ENCODE measurements around the gene ARHGEF19.
"Not testable (repeated sequence)": the region's sequence is repeated elsewhere in the genome, so short reads cannot be mapped to it uniquely, and the experiment has no call there.

Gene ARHGEF19

DNA sequence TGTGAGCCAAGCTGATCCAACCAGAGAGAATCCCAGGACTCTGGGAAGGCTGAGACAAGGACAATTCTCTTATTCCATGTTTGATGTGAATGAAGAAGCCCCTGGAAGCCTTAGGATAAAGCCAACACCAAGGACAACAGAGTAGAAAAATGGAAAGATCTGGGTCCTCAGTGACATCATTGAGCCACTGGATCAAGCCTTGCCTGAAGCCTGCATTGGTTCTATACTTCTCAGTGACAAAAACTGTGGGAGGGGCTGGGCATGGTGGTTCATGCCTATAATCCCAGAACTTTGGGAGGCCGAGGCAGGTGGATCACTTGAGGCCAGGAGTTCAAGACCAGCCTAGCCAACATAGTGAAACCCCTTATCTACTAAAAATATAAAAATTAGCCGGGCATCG lies 15.6 kb downstream of the ARHGEF19 start:
- TF ChIP-seq, protein P1, sequence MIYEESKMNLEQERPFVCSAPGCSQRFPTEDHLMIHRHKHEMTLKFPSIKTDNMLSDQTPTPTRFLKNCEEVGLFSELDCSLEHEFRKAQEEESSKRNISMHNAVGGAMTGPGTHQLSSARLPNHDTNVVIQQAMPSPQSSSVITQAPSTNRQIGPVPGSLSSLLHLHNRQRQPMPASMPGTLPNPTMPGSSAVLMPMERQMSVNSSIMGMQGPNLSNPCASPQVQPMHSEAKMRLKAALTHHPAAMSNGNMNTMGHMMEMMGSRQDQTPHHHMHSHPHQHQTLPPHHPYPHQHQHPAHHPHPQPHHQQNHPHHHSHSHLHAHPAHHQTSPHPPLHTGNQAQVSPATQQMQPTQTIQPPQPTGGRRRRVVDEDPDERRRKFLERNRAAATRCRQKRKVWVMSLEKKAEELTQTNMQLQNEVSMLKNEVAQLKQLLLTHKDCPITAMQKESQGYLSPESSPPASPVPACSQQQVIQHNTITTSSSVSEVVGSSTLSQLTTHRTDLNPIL (CRISPR knock-in tag; IDR thresholded peaks at IDR 0.05; ENCODE audit: low read depth), result no peak
- TF ChIP-seq OSR1 (CRISPR knock-in tag; IDR thresholded peaks at IDR 0.05) (no peak), TCF4 (CRISPR knock-in tag; IDR thresholded peaks at IDR 0.05; ENCODE audit: borderline replicate concordance) (no peak), ARNTL (CRISPR knock-in tag; IDR thresholded peaks at IDR 0.05; ENCODE audit: borderline replicate concordance, low read depth) (no peak), ZNF565 (CRISPR knock-in tag; conservative IDR thresholded peaks at IDR 0.05; ENCODE audit: low read depth) (no peak), ISL1 (CRISPR knock-in tag; IDR thresholded peaks at IDR 0.05) (no peak), ZFP3 (CRISPR knock-in tag; IDR thresholded peaks at IDR 0.05) (no peak), ZC3H10 (CRISPR knock-in tag; IDR thresholded peaks at IDR 0.05) (no peak), RARB (CRISPR knock-in tag; IDR thresholded peaks at IDR 0.05) (no peak), TOX (CRISPR knock-in tag; IDR thresholded peaks at IDR 0.05; ENCODE audit: borderline replicate concordance) (no peak), ZNF8 (CRISPR knock-in tag; IDR thresholded peaks at IDR 0.05) (no peak), BACH2 (CRISPR knock-in tag; IDR thresholded peaks at IDR 0.05; ENCODE audit: borderline replicate concordance) (no peak), SNAI2 (CRISPR knock-in tag; IDR thresholded peaks at IDR 0.05) (no peak)
- TF ChIP-seq, protein P2, sequence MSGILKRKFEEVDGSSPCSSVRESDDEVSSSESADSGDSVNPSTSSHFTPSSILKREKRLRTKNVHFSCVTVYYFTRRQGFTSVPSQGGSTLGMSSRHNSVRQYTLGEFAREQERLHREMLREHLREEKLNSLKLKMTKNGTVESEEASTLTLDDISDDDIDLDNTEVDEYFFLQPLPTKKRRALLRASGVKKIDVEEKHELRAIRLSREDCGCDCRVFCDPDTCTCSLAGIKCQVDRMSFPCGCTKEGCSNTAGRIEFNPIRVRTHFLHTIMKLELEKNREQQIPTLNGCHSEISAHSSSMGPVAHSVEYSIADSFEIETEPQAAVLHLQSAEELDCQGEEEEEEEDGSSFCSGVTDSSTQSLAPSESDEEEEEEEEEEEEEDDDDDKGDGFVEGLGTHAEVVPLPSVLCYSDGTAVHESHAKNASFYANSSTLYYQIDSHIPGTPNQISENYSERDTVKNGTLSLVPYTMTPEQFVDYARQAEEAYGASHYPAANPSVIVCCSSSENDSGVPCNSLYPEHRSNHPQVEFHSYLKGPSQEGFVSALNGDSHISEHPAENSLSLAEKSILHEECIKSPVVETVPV (CRISPR knock-in tag; IDR thresholded peaks at IDR 0.05), result no peak
- TF ChIP-seq, protein P3, sequence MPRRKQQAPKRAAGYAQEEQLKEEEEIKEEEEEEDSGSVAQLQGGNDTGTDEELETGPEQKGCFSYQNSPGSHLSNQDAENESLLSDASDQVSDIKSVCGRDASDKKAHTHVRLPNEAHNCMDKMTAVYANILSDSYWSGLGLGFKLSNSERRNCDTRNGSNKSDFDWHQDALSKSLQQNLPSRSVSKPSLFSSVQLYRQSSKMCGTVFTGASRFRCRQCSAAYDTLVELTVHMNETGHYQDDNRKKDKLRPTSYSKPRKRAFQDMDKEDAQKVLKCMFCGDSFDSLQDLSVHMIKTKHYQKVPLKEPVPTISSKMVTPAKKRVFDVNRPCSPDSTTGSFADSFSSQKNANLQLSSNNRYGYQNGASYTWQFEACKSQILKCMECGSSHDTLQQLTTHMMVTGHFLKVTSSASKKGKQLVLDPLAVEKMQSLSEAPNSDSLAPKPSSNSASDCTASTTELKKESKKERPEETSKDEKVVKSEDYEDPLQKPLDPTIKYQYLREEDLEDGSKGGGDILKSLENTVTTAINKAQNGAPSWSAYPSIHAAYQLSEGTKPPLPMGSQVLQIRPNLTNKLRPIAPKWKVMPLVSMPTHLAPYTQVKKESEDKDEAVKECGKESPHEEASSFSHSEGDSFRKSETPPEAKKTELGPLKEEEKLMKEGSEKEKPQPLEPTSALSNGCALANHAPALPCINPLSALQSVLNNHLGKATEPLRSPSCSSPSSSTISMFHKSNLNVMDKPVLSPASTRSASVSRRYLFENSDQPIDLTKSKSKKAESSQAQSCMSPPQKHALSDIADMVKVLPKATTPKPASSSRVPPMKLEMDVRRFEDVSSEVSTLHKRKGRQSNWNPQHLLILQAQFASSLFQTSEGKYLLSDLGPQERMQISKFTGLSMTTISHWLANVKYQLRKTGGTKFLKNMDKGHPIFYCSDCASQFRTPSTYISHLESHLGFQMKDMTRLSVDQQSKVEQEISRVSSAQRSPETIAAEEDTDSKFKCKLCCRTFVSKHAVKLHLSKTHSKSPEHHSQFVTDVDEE (CRISPR knock-in tag; IDR thresholded peaks at IDR 0.05), result no peak
- TF ChIP-seq, protein P4, sequence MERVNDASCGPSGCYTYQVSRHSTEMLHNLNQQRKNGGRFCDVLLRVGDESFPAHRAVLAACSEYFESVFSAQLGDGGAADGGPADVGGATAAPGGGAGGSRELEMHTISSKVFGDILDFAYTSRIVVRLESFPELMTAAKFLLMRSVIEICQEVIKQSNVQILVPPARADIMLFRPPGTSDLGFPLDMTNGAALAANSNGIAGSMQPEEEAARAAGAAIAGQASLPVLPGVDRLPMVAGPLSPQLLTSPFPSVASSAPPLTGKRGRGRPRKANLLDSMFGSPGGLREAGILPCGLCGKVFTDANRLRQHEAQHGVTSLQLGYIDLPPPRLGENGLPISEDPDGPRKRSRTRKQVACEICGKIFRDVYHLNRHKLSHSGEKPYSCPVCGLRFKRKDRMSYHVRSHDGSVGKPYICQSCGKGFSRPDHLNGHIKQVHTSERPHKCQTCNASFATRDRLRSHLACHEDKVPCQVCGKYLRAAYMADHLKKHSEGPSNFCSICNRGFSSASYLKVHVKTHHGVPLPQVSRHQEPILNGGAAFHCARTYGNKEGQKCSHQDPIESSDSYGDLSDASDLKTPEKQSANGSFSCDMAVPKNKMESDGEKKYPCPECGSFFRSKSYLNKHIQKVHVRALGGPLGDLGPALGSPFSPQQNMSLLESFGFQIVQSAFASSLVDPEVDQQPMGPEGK (CRISPR knock-in tag; IDR thresholded peaks at IDR 0.05; ENCODE audit: borderline replicate concordance), result no peak

DNA sequence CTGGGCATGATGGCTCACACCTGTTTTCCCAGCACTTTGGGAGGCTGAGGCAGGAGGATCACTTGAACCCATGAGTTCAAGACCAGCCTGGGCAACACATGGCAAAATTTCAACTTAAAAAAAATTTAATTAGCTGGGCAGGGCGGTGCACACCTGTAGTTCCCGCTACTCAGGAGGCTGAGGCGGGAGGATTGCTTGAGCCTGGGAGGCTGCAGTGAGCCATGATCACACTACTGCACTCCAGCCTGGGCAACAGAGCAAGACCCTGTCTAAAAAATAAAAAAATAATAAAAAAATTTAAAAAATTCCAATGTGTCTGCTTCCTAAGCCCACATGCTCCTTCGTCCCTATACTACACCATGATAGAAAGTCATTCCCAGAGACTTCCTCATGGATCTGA lies 16.3 kb downstream of the ARHGEF19 start:
- not testable (repeated sequence) for ATAC-seq

More for the DNA sequence above, 15.6 kb downstream of the ARHGEF19 start:
- ATAC-seq, result no peak

DNA sequence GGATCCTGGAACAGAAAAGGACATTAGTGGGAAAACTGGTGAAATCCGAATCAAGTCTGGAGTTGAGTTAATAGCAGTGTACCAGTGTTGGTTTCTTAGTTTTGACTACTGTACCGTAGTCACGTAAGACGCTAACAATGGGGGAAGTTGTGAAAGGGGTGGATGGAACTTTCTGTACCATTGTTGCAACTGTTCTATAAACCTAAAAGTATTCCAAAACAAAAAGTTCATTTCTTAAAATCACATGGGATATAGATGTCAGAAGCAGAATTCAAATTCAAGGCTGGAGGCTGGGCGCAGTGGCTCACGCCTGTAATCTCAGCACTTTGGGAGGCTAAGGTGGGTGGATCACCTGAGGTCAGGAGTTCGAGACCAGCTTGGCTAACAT lies 16.9 kb downstream of the ARHGEF19 start:
- TF ChIP-seq PPARA (CRISPR knock-in tag; IDR thresholded peaks at IDR 0.05; ENCODE audit: borderline replicate concordance) (no peak), ZFP3 (CRISPR knock-in tag; IDR thresholded peaks at IDR 0.05) (no peak), OSR1 (CRISPR knock-in tag; IDR thresholded peaks at IDR 0.05) (no peak), ISL1 (CRISPR knock-in tag; IDR thresholded peaks at IDR 0.05) (no peak), TOX (CRISPR knock-in tag; IDR thresholded peaks at IDR 0.05; ENCODE audit: borderline replicate concordance) (no peak), ARNTL (CRISPR knock-in tag; IDR thresholded peaks at IDR 0.05; ENCODE audit: borderline replicate concordance, low read depth) (no peak), ZNF70 (CRISPR knock-in tag; IDR thresholded peaks at IDR 0.05) (no peak)
- TF ChIP-seq, protein P4 (CRISPR knock-in tag; IDR thresholded peaks at IDR 0.05; ENCODE audit: borderline replicate concordance), result no peak
- TF ChIP-seq, protein P2 (CRISPR knock-in tag; IDR thresholded peaks at IDR 0.05), result no peak
- TF ChIP-seq, protein P1 (CRISPR knock-in tag; IDR thresholded peaks at IDR 0.05; ENCODE audit: low read depth), result no peak
- TF ChIP-seq, protein P5, sequence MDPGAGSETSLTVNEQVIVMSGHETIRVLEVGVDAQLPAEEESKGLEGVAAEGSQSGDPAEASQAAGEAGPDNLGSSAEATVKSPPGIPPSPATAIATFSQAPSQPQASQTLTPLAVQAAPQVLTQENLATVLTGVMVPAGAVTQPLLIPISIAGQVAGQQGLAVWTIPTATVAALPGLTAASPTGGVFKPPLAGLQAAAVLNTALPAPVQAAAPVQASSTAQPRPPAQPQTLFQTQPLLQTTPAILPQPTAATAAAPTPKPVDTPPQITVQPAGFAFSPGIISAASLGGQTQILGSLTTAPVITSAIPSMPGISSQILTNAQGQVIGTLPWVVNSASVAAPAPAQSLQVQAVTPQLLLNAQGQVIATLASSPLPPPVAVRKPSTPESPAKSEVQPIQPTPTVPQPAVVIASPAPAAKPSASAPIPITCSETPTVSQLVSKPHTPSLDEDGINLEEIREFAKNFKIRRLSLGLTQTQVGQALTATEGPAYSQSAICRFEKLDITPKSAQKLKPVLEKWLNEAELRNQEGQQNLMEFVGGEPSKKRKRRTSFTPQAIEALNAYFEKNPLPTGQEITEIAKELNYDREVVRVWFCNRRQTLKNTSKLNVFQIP (CRISPR knock-in tag; IDR thresholded peaks at IDR 0.05; ENCODE audit: borderline replicate concordance, low read depth), result no peak
- no peak for ATAC-seq
